GM18508 (cell line): ENCODE results near the gene ARX.

Source experiments
- ATAC-seq: cut with Tn5 transposase; IDR thresholded peaks from one replicate; pipeline ENCODE4 v1.9.1; 2021; ENCODE audit warnings: moderate number of reproducible peaks; ENCODE audit not compliant: insufficient read depth, unreplicated experiment

The ARX gene

GRCh38 chrX:25017667-25018247, 2.0 kb upstream of the ARX start:
- ATAC-seq: no peak

DNA sequence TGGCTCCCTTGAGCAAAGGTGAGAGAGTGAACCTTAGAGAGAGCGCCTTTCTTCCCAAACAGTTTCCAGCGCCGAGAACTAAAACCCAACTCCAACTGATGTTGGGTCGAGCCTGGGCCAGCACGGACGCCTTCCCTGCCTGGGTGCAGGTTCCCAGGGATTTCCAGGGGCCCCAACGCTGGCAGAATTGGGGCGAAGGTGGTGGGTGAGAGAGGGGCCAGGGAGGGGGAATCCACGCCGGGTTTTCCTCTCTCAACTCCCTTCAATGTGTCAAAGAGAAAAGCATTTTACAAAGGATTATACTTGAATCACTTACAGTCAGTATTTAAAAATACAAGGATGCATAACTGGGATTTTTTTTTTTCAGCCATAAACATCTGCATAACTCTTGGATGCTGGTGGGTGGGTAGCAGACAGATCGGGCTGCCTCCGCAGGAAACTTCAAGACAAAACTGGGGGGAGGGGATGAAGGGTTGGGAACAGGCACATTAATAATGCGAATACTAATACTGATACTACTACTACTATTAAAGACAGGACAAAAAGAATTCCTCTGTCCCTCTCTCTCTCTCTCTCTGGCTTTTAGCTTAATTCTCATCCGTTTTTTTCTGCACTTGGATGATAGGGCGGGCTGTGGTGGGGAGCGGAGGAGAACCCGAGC, 1.3 kb upstream of the ARX start:
- ATAC-seq: no peak

- no peak for ATAC-seq
These were observed 551 bp upstream of the ARX start for GRCh38 chrX:25016361-25016671.

GRCh38 chrX:25014366-25014838, 1.4 kb downstream of the ARX start:
- no peak for ATAC-seq

DNA sequence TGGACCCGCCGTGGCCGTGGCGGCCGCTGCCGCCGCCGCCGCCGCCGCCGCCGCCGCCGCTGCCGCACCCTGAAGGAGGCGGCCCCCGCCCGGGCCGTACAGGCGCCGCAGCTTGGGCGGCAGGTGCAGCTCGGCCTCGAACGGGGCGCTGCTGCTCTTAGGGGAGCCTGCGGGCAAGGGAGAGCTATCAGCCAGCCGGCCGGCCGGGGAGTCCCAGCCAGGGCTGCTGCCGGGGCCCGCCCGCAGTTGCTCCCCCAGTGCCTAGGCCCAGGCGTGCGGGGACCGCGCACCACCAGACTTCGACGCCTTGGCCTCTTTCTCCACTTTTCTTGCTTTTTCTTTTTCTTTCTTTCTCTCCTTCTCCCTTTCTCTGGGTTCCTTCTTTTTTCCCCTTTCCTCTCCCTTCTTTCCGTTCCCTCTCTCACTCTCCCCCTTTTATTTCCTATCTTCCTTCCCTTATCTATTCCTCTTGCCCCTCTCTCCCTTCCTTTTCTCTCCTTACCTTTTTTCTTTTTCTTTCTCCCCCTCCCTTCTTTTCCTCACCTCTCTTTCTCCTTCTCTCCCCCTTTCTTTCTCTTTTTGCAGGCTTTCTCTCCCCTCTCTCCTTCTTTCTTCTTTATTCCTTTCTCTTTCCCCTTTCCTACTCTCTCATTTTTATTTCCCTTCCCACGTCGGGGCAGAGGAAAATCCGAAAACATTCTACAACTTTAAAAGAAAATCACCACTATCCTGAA, 2.0 kb downstream of the ARX start:
- no peak for ATAC-seq

GRCh38 chrX:25012793-25013631, 2.8 kb downstream of the ARX start:
- ATAC-seq: no peak

DNA sequence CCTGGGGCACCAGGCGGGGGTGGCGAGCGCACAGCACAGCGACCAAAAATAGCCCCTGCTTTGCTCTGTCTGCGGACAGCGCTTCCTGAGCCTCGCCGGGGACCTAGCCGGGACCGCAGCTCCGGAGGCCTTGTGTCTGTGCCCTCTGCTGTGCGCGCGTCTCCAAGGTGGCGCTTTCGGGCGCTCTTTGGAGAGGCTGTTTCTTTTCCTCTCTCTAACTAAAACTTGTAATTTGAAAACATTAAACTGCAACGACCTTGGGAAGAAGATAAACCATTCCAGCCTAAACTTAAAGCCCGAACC, 3.4 kb downstream of the ARX start:
- ATAC-seq: no peak

DNA sequence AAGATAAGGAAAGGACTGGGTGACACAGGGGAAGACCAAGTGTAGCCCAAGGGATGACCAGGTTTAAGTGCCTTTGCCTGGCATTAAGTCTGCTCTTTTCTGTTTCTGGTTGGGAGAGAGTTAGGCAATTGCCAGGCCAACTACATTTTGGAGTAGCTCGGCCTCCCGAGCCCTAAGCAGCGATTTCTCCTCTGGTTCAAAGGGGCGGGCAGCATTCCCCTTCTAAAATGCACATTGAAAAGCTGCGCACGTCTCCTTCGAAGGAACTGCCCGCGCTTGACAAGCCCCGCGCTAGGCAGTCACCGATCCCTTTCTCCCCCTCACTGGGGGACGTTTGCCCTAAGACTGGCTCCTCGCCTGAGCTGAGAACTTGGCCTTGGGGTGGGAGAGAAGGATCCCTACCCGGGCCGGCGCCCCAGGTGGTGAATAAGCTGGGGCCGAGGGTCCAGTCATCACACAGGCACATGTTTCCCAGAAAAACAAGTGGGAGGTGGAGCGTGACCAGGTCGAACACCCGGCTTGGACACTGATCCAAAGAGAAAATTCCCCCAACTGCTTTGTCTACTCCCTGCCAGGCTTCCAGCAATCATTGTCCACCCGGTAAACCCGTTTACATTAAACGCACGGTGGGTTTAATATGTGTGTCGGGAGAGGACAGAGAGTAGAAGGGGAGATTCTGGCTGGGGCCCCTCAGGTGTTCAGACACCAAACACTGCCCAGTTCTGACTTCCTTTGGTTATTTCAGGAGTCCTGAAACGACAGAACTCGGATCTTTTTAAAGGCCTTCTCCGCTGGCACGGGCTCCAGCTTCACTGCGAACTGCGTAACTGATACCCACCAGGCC, 4.0 kb downstream of the ARX start:
- ATAC-seq: no peak

GRCh38 chrX:25010784-25011588, 4.8 kb downstream of the ARX start:
- ATAC-seq: no peak

- no peak for ATAC-seq
These were observed 6.4 kb downstream of the ARX start for GRCh38 chrX:25009407-25009806.

- no peak for ATAC-seq
These were observed 8.4 kb downstream of the ARX start for GRCh38 chrX:25007059-25008053.

DNA sequence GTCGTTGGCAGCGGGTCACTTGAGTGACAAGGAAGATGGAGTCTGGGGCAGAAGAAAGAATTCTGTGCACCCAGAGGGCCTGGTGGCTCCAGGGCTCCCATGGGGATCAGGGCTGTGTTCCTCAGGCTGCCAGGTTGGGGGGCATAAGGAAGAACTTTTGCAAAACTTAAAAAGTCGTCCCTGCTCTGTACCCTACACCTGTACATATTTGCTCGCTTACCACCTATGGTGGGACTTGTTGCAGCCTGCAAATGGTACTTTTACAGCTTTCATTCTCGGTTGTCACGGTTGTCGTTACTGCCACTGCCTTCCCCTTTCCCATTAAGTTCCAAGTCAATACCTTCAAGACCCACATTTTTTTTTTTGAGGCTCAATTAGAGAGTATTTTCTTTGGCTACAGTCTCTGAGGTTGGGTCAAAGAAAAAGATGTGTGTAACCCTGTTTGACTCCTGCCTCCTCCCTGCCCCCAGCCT, 9.1 kb downstream of the ARX start:
- no peak for ATAC-seq

GRCh38 chrX:25005382-25006185, 10.2 kb downstream of the ARX start:
- ATAC-seq: no peak

DNA sequence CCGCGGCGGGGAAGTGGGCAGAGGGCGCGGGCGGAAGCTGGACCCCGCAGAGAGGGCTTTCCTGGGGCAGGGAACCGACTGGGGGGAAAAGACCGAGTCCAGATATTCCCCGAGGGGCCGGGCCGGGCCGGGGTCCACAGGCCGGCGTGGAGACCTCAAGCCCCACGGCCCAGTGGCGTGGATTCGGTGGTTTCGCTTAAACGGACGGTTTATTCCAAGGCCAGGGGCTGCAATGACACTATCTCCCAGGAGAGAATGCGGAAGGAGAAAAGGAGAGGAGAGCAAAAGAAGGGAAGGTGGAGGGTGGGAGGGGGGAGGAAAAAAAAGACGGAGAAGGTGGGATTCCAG, 10.8 kb downstream of the ARX start:
- ATAC-seq: no peak

DNA sequence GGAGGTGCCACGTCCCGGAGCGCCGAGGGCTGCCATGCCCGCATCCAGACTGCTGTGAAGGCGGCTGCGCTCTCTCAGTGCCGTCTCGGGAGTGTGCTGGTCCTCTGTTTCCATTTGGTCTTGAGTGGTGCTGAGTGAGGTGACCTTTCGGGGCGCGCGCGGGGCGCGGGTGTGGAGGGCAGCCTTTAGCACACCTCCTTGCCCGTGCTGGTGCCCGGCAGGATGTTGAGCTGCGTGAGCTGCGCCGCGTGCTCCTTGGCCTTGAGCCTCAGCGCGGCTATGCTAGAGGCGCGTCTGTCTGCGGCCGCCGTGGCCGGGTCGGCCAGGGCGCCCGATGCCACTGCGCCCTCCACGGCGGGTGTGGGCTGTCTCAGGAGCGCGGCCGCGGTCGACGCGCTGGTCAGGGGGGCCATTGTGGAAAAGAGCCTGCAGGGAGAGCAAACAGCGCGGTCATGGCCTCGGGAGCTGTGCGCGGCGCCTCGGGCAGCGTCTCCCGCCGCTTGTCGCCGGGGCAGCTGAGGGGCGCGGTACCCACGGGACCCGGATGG, 11.2 kb downstream of the ARX start:
- no peak for ATAC-seq

GRCh38 chrX:25004040-25004439, 11.7 kb downstream of the ARX start:
- ATAC-seq: no peak
